ENCODE measurements around the gene CRYZL1. TPM values are rescaled to one million over a fixed set of nuclear protein-coding genes. Genes with fewer than 3 reads are reported as not detected.

The CRYZL1 gene
- total and polyA plus RNA-seq, 8 donors: 8.5 to 23.0 (median 13.9) TPM

DNA sequence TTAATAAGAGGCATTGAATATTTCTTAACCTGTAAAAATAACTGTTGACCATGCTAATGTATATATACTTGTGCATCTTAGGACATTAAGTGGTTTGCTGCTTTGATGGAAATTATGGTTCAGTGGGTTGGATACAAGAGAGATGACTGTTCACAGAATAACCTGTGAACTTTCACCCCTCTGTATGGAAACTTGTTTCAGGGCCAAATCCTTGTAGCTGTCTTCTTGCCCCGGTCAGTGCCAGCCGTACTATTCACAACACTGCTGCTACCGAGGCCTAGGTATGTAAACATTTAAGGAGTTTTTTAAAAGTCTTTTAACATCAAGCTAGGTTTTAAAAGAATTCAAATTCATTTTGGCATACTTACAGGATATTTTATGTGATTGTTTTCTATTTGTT is 69.2 kb downstream of the CRYZL1 start:
- no peaks in the 10 kb centered on the region for H3K9me3 ChIP-seq
- DNase-seq (no peak), ATAC-seq (peak; percentile 51 to 76 (median 58)), FAIRE-seq (no peak)
- peaks cover 0 to 61% (median 17%) of the 10 kb centered on the region in 3 donors for H3K36me3 ChIP-seq
- H3K4me3 ChIP-seq: no peak overlapping the region
- H3K27me3 ChIP-seq: no peaks in the 10 kb centered on the region
- no peaks in the 10 kb centered on the region for H3K4me1 ChIP-seq
- TF ChIP-seq CTCF (IDR thresholded peaks at IDR 0.05): no peak
- WGBS, 2 donors: 34 to 35% methylated on average over 3 of the region's 3 CpGs
- H3K27ac ChIP-seq: no peak overlapping the region
- intact Hi-C loops (cut with DNase I): no loop called here

GRCh38 chr21:33569991-33570390 is 71.5 kb downstream of the CRYZL1 start:
- peaks cover 0 to 51% (median 20%) of the 10 kb centered on the region in 3 donors for H3K36me3 ChIP-seq

GRCh38 chr21:33568448-33568847 is 73.1 kb downstream of the CRYZL1 start:
- intact Hi-C loops (cut with DNase I): no loop called here
- H3K36me3 ChIP-seq: peaks cover 0 to 45% (median 20%) of the 10 kb centered on the region in 3 donors
- no peak for TF ChIP-seq CTCF (IDR thresholded peaks at IDR 0.05)
- H3K9me3 ChIP-seq: no peaks in the 10 kb centered on the region
- H3K27me3 ChIP-seq: no peaks in the 10 kb centered on the region
- no peak for ATAC-seq
- DNase-seq: no peak
- FAIRE-seq: no peak
- 72 to 77% methylated on average over 2 of the region's 2 CpGs for WGBS, 2 donors
- no peak overlapping the region for H3K4me3 ChIP-seq
- no peaks in the 10 kb centered on the region for H3K4me1 ChIP-seq
- no peak overlapping the region for H3K27ac ChIP-seq

More at GRCh38 chr21:33569991-33570390, 71.5 kb downstream of the CRYZL1 start:
- H3K27ac ChIP-seq: no peak overlapping the region
- H3K4me1 ChIP-seq: no peaks in the 10 kb centered on the region
- WGBS, 2 donors: 77 to 88% methylated on average over 5 of the region's 5 CpGs
- H3K4me3 ChIP-seq: no peak overlapping the region
- intact Hi-C loops (cut with DNase I): no loop called here
- TF ChIP-seq CTCF (IDR thresholded peaks at IDR 0.05): no peak
- DNase-seq (no peak), ATAC-seq (no peak), FAIRE-seq (no peak)
- H3K27me3 ChIP-seq: no peaks in the 10 kb centered on the region
- no peaks in the 10 kb centered on the region for H3K9me3 ChIP-seq

DNA sequence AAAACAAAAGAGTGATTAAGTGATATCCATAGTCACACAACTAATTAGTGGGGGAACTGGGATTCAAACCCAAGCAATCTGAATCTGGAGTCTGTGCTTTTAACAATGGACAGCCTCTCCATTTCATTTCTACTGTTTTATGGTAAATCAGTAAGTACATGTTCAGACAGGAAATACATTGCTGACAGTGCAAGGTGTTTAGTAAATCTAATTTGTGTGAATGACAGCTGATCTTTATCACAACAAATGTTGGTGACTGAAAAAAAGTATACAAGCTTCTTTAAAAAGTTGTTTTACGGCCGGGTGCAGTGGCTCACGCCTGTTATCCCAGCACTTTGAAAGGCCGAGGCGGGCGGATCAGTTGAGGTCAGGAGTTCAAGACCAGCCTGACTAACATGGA is 73.6 kb downstream of the CRYZL1 start:
- no peak for TF ChIP-seq CTCF (IDR thresholded peaks at IDR 0.05)
- intact Hi-C loops (cut with DNase I): no loop called here
- peaks cover 0 to 42% (median 23%) of the 10 kb centered on the region in 3 donors for H3K36me3 ChIP-seq
- FAIRE-seq (no peak), DNase-seq (no peak), ATAC-seq (no peak)
- no peaks in the 10 kb centered on the region for H3K9me3 ChIP-seq
- H3K4me3 ChIP-seq: no peak overlapping the region
- WGBS, 2 donors: 86 to 88% methylated on average over 6 of the region's 6 CpGs
- H3K27ac ChIP-seq: no peak overlapping the region
- H3K4me1 ChIP-seq: no peaks in the 10 kb centered on the region
- H3K27me3 ChIP-seq: no peaks in the 10 kb centered on the region

DNA sequence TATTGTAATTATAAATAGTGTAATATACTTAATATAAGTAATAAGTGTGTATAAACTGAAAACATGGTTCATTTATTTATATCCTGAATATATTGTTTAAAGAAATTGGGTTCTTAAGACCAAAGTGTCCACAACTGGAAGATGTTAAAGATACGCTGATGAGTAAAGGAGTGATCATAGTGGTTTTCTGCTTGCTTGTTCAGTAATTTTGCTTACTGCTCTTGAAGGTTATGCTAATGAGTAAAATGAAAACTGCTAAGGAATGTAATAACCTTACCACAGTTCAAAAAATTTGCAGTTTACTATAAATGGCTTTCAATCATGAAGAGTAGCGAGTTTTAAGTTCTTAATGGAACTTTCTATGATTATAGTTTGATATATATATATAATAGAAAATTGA is 75.0 kb downstream of the CRYZL1 start:
- Histone ChIP-seq H3K9me3 (no peaks in the 10 kb centered on the region), H3K36me3 (peaks cover 0 to 39% (median 26%) of the 10 kb centered on the region in 3 donors), H3K4me1 (no peaks in the 10 kb centered on the region), H3K4me3 (no peak overlapping the region), H3K27me3 (no peaks in the 10 kb centered on the region), H3K27ac (no peak overlapping the region)
- no peak for DNase-seq
- no peak for ATAC-seq
- intact Hi-C loops (cut with DNase I): no loop called here
- no peak for TF ChIP-seq CTCF (IDR thresholded peaks at IDR 0.05)
- WGBS, 2 donors: 97 to 98% methylated on average over 2 of the region's 2 CpGs
- FAIRE-seq: no peak
